ENCODE data around the gene DPYSL3.

DNA sequence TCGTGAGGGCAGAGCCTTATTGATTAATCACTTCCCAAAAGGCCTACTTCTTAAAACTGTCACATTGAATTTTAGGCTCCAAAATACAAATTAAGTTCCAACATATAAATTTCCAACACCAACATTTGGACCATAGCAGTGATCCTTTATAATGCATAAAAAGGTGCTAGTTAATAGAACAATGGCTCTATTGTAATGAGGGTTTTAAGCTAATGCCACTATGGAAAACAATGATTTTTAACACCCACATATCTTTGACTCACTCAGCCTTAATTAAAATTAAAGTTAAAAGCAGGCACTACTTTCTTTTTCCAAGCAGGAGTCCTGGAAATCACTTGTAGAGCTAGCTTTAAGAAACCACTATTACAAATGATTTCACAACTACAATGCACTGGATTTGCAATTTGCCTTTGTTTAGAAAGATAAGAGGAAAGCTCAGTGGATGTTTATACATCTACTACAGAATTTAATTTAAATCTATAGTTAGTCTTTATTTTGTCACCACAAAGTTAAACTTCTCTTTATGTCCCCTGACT is 41.8 kb downstream of the DPYSL3 start:
- no peak for TF ChIP-seq SUZ12 (IDR thresholded peaks at IDR 0.05; ENCODE audit: extremely low read depth, insufficient read depth, insufficient read length)
- no peak for TF ChIP-seq YY1 (IDR thresholded peaks at IDR 0.05; ENCODE audit: insufficient read depth, insufficient read length)
- TF ChIP-seq ZNF274 (IDR thresholded peaks at IDR 0.05; ENCODE audit: low read depth, low read length), result no peak
